ENCODE measurements around the gene KRTAP4-16. TPM values are rescaled to one million over a fixed set of nuclear protein-coding genes. Genes with fewer than 3 reads are reported as not detected.
A peak's percentile ranks its signal among the peaks of the same experiment; 100 is the strongest.
"Not testable (repeated sequence)": the region's sequence is repeated elsewhere in the genome, so short reads cannot be mapped to it uniquely, and the experiment has no call there.

Gene KRTAP4-16
- total and polyA plus RNA-seq, 2 donors (not counting 3 experiments of a cell fraction or from before 2014, with no cell fraction given), result not detected

GRCh38 chr17:41119696-41120690 lies 18.0 kb upstream of the KRTAP4-16 start:
- H3K9me1 ChIP-seq (replicated peaks; ENCODE audit: control insufficient read depth, extremely low read depth, insufficient read depth, low read length); H4K20me1 ChIP-seq (replicated peaks; ENCODE audit: control insufficient read depth, extremely low read depth, insufficient read depth, low read length); H3K79me2 ChIP-seq (ENCODE audit: control insufficient read depth, insufficient read depth, low read length); H3K9me3 ChIP-seq (replicated peaks; ENCODE audit: control insufficient read depth, insufficient read depth, low read length); H3K4me3 ChIP-seq (replicated peaks in 1 of 3; ENCODE audit: insufficient read depth in 1 of 3, low read depth in 1 of 3, low read length in 3 of 3); H2AFZ ChIP-seq (ENCODE audit: low read depth, low read length); CTCF ChIA-PET; BruUV-seq (replicated peaks); H3K4me1 ChIP-seq (ENCODE audit: control insufficient read depth, extremely low read depth, insufficient read depth, low read length); intact Hi-C loops (cut with micrococcal nuclease); H3K27me3 ChIP-seq (ENCODE audit: control insufficient read depth in 2 of 2, insufficient read depth in 2 of 2, low read length in 2 of 2); POLR2A ChIA-PET; H3K27ac ChIP-seq (ENCODE audit: insufficient read depth, low read depth, low read length); H3K9ac ChIP-seq (replicated peaks; ENCODE audit: extremely low read depth, insufficient read depth, low read length); dilution Hi-C loops (cut with MboI; ENCODE audit: extremely low pct_ligation_motif_present, low sequenced_read_pairs); H3K36me3 ChIP-seq (ENCODE audit: control insufficient read depth in 2 of 2, extremely low read depth in 1 of 2, insufficient read depth in 2 of 2, low read length in 2 of 2): not testable (repeated sequence)
- peak overlapping the region; percentile 35 for H3K4me2 ChIP-seq (ENCODE audit: insufficient read depth, low read length)
- DNase-seq (ENCODE audit: low read depth, low spot score), result peak; percentile 56
- FAIRE-seq, result peak; percentile 67

DNA sequence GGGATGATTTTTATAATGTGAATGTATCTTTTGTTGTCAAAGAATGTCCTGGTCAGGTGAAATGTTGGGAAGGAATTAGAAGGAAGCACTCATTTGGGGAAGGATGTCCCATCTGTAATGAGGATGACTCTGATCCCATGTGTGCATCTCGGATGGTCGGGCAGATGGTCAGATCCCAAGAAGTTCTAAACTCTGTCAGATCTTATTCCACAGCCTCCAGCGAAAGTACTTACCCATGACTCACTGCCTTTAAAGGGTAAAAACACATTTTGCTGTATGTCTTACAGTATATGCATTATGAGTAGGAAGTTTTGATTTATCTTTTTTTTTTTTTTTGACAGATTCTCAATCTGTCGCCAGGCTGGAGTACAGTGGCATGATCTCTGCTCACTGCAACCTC lies 16.7 kb upstream of the KRTAP4-16 start:
- H3K9me1 ChIP-seq (replicated peaks; ENCODE audit: control insufficient read depth, extremely low read depth, insufficient read depth, low read length), result no peaks in the 10 kb centered on the region
- FAIRE-seq (no peak), DNase-seq (ENCODE audit: low read depth, low spot score) (no peak)
- TF ChIP-seq, protein P1, sequence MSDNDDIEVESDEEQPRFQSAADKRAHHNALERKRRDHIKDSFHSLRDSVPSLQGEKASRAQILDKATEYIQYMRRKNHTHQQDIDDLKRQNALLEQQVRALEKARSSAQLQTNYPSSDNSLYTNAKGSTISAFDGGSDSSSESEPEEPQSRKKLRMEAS (IDR thresholded peaks at IDR 0.05; ENCODE audit: insufficient read depth, insufficient read length), result no peak
- TF ChIP-seq JUN (IDR thresholded peaks at IDR 0.05; ENCODE audit: borderline replicate concordance, insufficient read depth, insufficient read length, low read depth) (no peak), MYC (IDR thresholded peaks at IDR 0.05; ENCODE audit: low read depth, low read length) (no peak), FOS (IDR thresholded peaks at IDR 0.05; ENCODE audit: borderline replicate concordance, insufficient read depth, low read length) (no peak), EZH2 (IDR thresholded peaks at IDR 0.05; ENCODE audit: borderline replicate concordance, low read depth, low read length, severe bottlenecking) (no peak)
- H4K20me1 ChIP-seq (replicated peaks; ENCODE audit: control insufficient read depth, extremely low read depth, insufficient read depth, low read length), result no peaks in the 10 kb centered on the region
- H2AFZ ChIP-seq (ENCODE audit: low read depth, low read length), result no peak overlapping the region
- ChIA-PET CTCF (no interaction called here), POLR2A (no interaction called here)
- H3K4me3 ChIP-seq (replicated peaks in 1 of 3; ENCODE audit: insufficient read depth in 1 of 3, low read depth in 1 of 3, low read length in 3 of 3), result no peak overlapping the region
- no peak overlapping the region for H3K27ac ChIP-seq (ENCODE audit: insufficient read depth, low read depth, low read length)
- intact Hi-C loops (cut with micrococcal nuclease), result no loop called here
- peaks cover 0 to 3% of the 10 kb centered on the region in 2 experiments for H3K27me3 ChIP-seq (ENCODE audit: control insufficient read depth in 2 of 2, insufficient read depth in 2 of 2, low read length in 2 of 2)
- H3K36me3 ChIP-seq (ENCODE audit: control insufficient read depth in 2 of 2, extremely low read depth in 1 of 2, insufficient read depth in 2 of 2, low read length in 2 of 2), result no peaks in the 10 kb centered on the region
- peaks cover 3% of the 10 kb centered on the region for H3K4me1 ChIP-seq (ENCODE audit: control insufficient read depth, extremely low read depth, insufficient read depth, low read length)
- BruUV-seq (replicated peaks), result no TSS peak
- no peaks in the 10 kb centered on the region for H3K9me3 ChIP-seq (replicated peaks; ENCODE audit: control insufficient read depth, insufficient read depth, low read length)
- dilution Hi-C loops (cut with MboI; ENCODE audit: extremely low pct_ligation_motif_present, low sequenced_read_pairs), result no loop called here
- no peak overlapping the region for H3K9ac ChIP-seq (replicated peaks; ENCODE audit: extremely low read depth, insufficient read depth, low read length)
- H3K4me2 ChIP-seq (ENCODE audit: insufficient read depth, low read length), result no peak overlapping the region
- no peaks in the 10 kb centered on the region for H3K79me2 ChIP-seq (ENCODE audit: control insufficient read depth, insufficient read depth, low read length)

DNA sequence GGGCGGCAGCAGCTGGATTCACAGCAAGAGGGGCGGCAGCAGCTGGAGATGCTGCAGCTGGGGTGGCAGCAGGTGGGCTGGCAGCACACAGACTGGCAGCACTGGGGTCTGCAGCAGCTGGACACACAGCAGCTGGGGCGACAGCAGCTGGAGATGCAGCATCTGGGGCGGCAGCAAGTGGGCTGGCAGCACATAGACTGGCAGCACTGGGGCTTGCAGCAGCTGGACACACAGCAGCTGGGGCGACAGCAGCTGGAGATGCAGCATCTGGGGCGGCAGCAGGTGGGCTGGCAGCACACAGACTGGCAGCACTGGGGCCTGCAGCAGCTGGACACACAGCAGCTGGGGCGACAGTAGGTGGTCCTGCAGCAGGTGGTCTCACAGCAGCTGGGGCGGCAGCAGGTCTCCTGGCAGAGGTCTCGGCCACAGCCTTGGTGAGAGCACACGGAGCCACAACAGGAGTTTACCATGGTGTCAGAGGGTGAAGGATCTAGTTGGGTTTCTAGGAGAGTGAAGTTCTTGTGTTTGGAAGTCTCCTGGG lies 15.9 kb upstream of the KRTAP4-16 start, which contains the start of gene KRTAP4-11:
Gene KRTAP4-11, minus strand, starts transcription at position 528 of the 541 bp plus-strand sequence. Its CDS starts 58 bp downstream, at position 470.
- H2AFZ ChIP-seq (ENCODE audit: low read depth, low read length); H4K20me1 ChIP-seq (replicated peaks; ENCODE audit: control insufficient read depth, extremely low read depth, insufficient read depth, low read length); BruUV-seq (replicated peaks); H3K9me3 ChIP-seq (replicated peaks; ENCODE audit: control insufficient read depth, insufficient read depth, low read length); DNase-seq (ENCODE audit: low read depth, low spot score); H3K79me2 ChIP-seq (ENCODE audit: control insufficient read depth, insufficient read depth, low read length); CTCF ChIA-PET; H3K27me3 ChIP-seq (ENCODE audit: control insufficient read depth in 2 of 2, insufficient read depth in 2 of 2, low read length in 2 of 2); H3K4me2 ChIP-seq (ENCODE audit: insufficient read depth, low read length); H3K9me1 ChIP-seq (replicated peaks; ENCODE audit: control insufficient read depth, extremely low read depth, insufficient read depth, low read length); intact Hi-C loops (cut with micrococcal nuclease); H3K9ac ChIP-seq (replicated peaks; ENCODE audit: extremely low read depth, insufficient read depth, low read length); dilution Hi-C loops (cut with MboI; ENCODE audit: extremely low pct_ligation_motif_present, low sequenced_read_pairs); FAIRE-seq; POLR2A ChIA-PET; H3K36me3 ChIP-seq (ENCODE audit: control insufficient read depth in 2 of 2, extremely low read depth in 1 of 2, insufficient read depth in 2 of 2, low read length in 2 of 2); H3K4me3 ChIP-seq (replicated peaks in 1 of 3; ENCODE audit: insufficient read depth in 1 of 3, low read depth in 1 of 3, low read length in 3 of 3); H3K4me1 ChIP-seq (ENCODE audit: control insufficient read depth, extremely low read depth, insufficient read depth, low read length); H3K27ac ChIP-seq (ENCODE audit: insufficient read depth, low read depth, low read length): not testable (repeated sequence)
